Measurements from ENCODE around the gene FSD1. TPM values are rescaled to one million over a fixed set of nuclear protein-coding genes. Genes with fewer than 3 reads are reported as not detected.

Gene FSD1
- total RNA-seq, 2 donors from 2014 or later: 0.98 to 2.4 TPM

- Histone ChIP-seq H3K27me3 (no peaks in the 10 kb centered on the region), H3K4me1 (peaks cover 22% of the 10 kb centered on the region), H3K36me3 (peaks cover 5% of the 10 kb centered on the region), H3K27ac (no peak overlapping the region), H3K9me3 (no peaks in the 10 kb centered on the region), H3K9ac (ENCODE audit: low read depth in 2 of 2, low read length in 2 of 2) (no peak overlapping the region), H3K4me3 (no peak overlapping the region)
- no peak for DNase-seq
- intact Hi-C loops (cut with DNase I): no loop called here
- TF ChIP-seq, protein P1, sequence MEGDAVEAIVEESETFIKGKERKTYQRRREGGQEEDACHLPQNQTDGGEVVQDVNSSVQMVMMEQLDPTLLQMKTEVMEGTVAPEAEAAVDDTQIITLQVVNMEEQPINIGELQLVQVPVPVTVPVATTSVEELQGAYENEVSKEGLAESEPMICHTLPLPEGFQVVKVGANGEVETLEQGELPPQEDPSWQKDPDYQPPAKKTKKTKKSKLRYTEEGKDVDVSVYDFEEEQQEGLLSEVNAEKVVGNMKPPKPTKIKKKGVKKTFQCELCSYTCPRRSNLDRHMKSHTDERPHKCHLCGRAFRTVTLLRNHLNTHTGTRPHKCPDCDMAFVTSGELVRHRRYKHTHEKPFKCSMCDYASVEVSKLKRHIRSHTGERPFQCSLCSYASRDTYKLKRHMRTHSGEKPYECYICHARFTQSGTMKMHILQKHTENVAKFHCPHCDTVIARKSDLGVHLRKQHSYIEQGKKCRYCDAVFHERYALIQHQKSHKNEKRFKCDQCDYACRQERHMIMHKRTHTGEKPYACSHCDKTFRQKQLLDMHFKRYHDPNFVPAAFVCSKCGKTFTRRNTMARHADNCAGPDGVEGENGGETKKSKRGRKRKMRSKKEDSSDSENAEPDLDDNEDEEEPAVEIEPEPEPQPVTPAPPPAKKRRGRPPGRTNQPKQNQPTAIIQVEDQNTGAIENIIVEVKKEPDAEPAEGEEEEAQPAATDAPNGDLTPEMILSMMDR (IDR thresholded peaks at IDR 0.05): no peak
Measured at GRCh38 chr19:4367781-4368127, 63.4 kb downstream of the FSD1 start.

DNA sequence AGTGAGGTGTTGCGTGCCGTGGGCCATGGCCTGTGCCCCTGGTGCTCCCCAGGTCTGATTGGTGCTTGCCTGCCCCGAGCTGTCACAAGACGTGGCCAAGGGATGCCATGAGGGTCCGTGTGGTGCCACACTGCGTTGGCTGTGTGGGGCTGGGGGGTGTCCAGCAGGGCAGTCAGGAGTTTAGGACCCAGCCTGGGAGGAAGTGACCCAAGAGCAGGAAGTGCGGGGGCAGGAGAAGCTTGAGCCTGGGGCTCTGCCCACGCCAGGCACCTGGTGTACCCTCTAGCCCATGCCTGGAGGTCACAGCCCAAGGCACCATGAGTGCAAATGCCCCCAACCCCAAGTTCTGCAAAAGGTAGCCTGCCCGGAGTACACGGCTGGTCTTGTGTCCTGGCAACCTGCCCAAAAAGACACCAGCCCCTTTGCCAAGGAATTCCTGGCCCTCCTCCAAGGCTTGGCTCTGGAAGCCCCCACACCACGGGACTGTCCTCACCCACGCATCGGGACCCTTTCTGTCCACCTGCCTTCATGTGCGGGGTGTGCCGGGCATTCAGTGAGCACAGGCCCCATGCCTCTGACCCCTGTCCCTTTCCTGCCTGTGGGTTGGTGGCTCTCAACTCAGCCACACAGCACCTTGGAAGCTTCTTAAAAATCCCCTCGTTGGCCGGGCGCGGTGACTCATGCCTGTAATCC is 63.9 kb downstream of the FSD1 start:
- peaks cover 22% of the 10 kb centered on the region for H3K4me1 ChIP-seq
- DNase-seq: no peak
- TF ChIP-seq, protein P1 (IDR thresholded peaks at IDR 0.05): no peak
- H3K4me3 ChIP-seq: no peak overlapping the region
- no peaks in the 10 kb centered on the region for H3K9me3 ChIP-seq
- intact Hi-C loops (cut with DNase I): no loop called here
- peak overlapping the region; percentile 50 to 70 for H3K9ac ChIP-seq (ENCODE audit: low read depth in 2 of 2, low read length in 2 of 2)
- no peak overlapping the region for H3K27ac ChIP-seq
- H3K36me3 ChIP-seq: peaks cover 3% of the 10 kb centered on the region
- no peaks in the 10 kb centered on the region for H3K27me3 ChIP-seq

- H3K9me3 ChIP-seq: no peaks in the 10 kb centered on the region
- peaks cover 26% of the 10 kb centered on the region for H3K4me1 ChIP-seq
- no peaks in the 10 kb centered on the region for H3K27me3 ChIP-seq
- intact Hi-C loops (cut with DNase I): no loop called here
- H3K9ac ChIP-seq (ENCODE audit: low read depth in 2 of 2, low read length in 2 of 2): peak overlapping the region; percentile 46 to 70
- DNase-seq: peak; percentile 86
- no peaks in the 10 kb centered on the region for H3K36me3 ChIP-seq
- peak overlapping the region; percentile 30 for H3K4me3 ChIP-seq
- H3K27ac ChIP-seq: peak overlapping the region; percentile 82
- TF ChIP-seq, protein P1 (IDR thresholded peaks at IDR 0.05): no peak
Measured at GRCh38 chr19:4369109-4369887, 64.9 kb downstream of the FSD1 start.

- no peaks in the 10 kb centered on the region for H3K9me3 ChIP-seq
- no peaks in the 10 kb centered on the region for H3K27me3 ChIP-seq
- no peaks in the 10 kb centered on the region for H3K36me3 ChIP-seq
- TF ChIP-seq, protein P1 (IDR thresholded peaks at IDR 0.05): no peak
- H3K9ac ChIP-seq (ENCODE audit: low read depth in 2 of 2, low read length in 2 of 2): peak overlapping the region; percentile 46 to 70
- DNase-seq: peak; percentile 68
- H3K27ac ChIP-seq: peak overlapping the region; percentile 82
- intact Hi-C loops (cut with DNase I): no loop called here
- peak overlapping the region; percentile 30 for H3K4me3 ChIP-seq
- H3K4me1 ChIP-seq: peaks cover 32% of the 10 kb centered on the region
Measured at GRCh38 chr19:4369888-4370260, 65.5 kb downstream of the FSD1 start.

GRCh38 chr19:4370418-4371041 is 66.1 kb downstream of the FSD1 start:
- TF ChIP-seq, protein P1 (IDR thresholded peaks at IDR 0.05): no peak
- Histone ChIP-seq H3K9me3 (no peaks in the 10 kb centered on the region), H3K9ac (ENCODE audit: low read depth in 2 of 2, low read length in 2 of 2) (peak overlapping the region in 1 of 2 donors; percentile 70), H3K4me3 (no peak overlapping the region), H3K27ac (peak overlapping the region; percentile 82), H3K27me3 (no peaks in the 10 kb centered on the region), H3K36me3 (no peaks in the 10 kb centered on the region), H3K4me1 (peaks cover 38% of the 10 kb centered on the region)
- DNase-seq: no peak
- intact Hi-C loops (cut with DNase I): no loop called here
